Measurements from ENCODE around the gene NGDN.

The NGDN gene

DNA sequence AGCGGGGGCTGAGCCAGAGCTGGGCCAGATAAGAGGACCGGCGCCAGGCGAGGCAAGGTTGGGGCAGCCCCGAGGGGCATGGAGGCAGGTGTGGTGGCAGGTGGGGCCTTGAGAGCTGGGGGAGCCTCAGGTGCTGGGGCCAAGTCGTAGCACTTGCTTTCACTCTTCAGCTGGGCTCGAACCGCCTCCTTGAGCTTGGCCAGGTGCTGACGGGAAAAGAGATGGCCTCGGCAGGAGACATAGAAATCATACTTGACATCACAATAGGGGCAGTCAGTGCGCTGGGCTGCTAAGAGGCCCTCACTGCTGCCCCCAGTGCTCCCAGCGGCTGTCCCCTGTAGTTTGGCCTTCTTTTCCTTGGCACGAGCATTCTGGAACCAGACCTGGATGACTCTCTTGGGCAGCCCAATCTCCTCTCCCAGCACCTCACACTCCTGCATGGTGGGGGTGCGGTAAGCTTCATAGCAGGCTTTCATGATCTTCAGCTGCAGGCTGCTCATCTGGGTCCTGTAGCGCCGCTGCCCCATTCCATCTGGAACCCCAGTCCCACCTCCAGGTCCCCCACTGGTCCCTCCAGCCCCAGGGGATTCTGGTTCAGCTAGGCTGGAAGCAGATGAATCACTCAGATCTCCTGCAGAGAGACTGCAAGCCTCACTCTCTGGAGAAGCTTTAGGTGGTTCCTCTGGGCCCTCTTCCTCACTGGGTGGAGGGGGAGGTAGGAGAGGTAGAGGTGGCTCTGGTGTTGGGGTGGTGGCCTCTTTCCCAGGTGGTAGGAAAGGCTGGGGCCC is 53.9 kb downstream of the NGDN start:
- DNase-seq, result no peak

DNA sequence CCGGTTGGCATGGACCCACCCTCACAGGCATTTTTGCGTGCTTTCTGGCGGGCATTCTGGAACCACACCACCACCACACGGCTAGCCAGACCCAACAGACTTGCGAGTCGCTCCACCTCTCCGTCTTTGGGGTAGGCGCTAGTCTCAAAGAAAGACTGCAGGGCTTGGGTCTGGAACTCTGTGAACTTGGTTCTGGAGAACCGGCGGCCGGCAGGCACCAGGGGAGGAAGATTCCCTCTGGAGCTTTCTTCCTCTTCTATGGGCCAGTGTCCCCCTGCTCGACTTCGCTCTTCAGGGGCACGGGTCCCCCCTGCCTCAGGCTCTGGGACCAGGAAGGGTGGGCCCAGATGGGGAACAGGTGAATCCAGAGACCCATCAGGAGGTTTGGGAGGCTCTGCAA is 55.5 kb downstream of the NGDN start:
- no peak for DNase-seq

DNA sequence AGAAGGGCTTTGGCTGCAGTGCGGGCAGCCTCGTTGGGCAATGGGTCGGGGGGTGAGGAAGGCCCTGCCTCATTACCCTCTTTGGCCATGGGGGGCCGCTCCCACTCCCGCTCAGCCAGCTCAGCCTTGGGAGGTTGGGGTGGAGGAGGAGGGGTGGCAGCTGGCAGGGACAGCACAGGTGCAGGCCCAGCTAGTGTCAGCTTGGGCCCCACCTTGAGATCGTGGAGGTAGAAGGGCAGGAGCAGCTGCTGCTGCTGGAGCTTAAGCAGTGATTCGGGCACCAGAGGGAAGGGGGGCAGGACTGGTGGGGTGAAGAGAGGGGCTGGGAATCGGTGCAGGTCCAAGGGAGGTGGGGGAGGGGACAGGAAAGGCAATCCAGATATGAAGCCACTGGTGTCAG is 56.1 kb downstream of the NGDN start:
- DNase-seq, result no peak
